ENCODE measurements around the gene FSTL4.

GRCh38 chr5:133427121-133427777 is 185.1 kb downstream of the FSTL4 start:
- TF ChIP-seq ZFP3 (CRISPR knock-in tag; IDR thresholded peaks at IDR 0.05): no peak
- no peak for TF ChIP-seq PATZ1 (CRISPR knock-in tag; IDR thresholded peaks at IDR 0.05; ENCODE audit: borderline replicate concordance)
- TF ChIP-seq RARB (CRISPR knock-in tag; IDR thresholded peaks at IDR 0.05): no peak
